Kidney glomerular epithelial cell (primary cell): ENCODE measurements around the gene IFT172.
A peak's percentile ranks its signal among the peaks of the same experiment; 100 is the strongest.
"Not testable (repeated sequence)": the region's sequence is repeated elsewhere in the genome, so short reads cannot be mapped to it uniquely, and the experiment has no call there.

Experiments
- DNase-seq: peaks from one replicate; lab custom pipeline; 2025; lab: John Stamatoyannopoulos, UW

IFT172 gene, protein sequence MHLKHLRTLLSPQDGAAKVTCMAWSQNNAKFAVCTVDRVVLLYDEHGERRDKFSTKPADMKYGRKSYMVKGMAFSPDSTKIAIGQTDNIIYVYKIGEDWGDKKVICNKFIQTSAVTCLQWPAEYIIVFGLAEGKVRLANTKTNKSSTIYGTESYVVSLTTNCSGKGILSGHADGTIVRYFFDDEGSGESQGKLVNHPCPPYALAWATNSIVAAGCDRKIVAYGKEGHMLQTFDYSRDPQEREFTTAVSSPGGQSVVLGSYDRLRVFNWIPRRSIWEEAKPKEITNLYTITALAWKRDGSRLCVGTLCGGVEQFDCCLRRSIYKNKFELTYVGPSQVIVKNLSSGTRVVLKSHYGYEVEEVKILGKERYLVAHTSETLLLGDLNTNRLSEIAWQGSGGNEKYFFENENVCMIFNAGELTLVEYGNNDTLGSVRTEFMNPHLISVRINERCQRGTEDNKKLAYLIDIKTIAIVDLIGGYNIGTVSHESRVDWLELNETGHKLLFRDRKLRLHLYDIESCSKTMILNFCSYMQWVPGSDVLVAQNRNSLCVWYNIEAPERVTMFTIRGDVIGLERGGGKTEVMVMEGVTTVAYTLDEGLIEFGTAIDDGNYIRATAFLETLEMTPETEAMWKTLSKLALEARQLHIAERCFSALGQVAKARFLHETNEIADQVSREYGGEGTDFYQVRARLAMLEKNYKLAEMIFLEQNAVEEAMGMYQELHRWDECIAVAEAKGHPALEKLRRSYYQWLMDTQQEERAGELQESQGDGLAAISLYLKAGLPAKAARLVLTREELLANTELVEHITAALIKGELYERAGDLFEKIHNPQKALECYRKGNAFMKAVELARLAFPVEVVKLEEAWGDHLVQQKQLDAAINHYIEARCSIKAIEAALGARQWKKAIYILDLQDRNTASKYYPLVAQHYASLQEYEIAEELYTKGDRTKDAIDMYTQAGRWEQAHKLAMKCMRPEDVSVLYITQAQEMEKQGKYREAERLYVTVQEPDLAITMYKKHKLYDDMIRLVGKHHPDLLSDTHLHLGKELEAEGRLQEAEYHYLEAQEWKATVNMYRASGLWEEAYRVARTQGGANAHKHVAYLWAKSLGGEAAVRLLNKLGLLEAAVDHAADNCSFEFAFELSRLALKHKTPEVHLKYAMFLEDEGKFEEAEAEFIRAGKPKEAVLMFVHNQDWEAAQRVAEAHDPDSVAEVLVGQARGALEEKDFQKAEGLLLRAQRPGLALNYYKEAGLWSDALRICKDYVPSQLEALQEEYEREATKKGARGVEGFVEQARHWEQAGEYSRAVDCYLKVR (N-terminal part only)

DNA sequence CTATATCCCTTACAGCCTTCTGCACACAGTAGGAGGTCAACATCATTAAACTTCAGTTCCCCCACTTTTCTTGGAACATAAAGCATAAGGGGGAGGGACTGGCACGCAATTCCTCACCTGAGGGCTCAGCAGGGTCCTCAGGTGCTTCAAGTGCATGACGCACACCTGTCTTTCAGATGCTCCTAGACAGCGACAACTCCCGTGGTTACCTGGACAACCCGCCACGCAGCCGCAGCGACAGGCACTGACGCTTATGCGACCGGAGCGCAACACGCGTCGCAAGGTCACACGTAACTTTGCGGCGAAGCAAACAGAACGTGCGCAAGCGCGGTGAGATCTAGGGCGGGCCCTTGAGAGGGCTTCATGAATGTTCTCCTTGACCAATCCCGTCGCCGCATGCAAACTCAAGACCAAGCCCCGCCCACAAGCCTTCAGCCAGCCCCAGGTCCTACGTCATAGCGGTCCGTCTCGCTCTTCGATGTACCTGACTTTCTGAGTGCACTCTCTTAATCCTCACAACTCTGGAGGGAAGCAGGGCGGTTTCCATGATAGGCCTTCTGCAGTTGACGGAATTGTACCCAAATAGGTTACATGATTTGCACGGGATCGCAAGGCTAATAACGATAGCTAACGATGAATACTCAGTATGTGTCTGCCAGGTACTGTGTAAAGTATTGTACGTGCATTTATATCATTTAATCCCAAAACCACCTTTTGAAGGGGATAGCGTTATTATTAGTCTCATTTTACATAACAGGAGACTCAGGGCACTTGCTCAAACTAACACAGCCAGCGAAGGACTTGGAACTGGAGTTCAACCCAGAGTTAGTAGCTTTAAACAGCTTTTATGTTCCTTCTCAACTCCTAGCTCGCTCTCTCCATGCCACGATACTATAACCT, at the start of gene IFT172:
Gene IFT172, minus strand, starts transcription at position 246 of the 900 bp plus-strand sequence. Its CDS starts 90 bp downstream, at position 156.
- DNase-seq = peak; percentile 96

DNA sequence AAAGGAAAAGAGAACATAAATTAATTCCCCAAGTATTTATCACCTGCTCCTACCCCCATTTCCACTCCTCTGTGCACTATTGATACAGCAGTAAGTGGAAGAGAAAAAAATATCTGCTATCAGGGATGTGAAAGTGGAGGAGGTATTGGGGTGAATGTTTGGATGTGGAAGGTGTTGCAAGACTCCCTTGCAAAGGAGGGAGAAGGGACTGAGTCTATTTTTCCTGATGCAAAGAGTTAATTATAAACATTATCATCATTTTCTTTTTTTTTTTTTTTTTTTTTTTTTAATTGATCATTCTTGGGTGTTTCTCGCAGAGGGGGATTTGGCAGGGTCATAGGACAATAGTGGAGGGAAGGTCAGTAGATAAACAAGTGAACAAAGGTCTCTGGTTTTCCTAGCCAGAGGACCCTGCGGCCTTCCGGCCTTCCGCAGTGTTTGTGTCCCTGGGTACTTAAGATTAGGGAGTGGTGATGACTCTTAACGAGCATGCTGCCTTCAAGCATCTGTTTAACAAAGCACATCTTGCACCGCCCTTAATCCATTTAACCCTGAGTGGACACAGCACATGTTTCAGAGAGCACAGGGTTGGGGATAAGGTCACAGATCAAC, 49.4 kb upstream of the IFT172 start:
- DNase-seq = not testable (repeated sequence)

DNA sequence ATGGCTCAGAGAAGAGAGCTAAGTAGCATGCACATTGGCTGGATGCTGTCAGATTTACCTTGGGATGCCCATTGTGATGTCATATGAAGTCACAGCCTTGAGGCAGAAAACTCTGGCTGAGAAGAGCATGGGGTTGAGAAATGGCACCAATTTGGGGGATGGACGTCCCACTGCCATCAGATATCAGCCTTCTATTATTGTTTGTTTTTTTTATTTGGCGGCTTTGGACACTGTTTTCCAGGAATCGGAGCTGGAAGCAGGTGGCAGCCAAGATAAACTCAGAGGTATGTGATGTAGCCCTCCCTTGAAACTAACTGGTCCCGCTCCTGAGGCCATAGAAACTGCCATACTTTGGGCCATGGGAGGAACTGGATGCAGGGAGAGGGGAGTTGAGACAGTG, 47.7 kb upstream of the IFT172 start:
- DNase-seq = no peak

DNA sequence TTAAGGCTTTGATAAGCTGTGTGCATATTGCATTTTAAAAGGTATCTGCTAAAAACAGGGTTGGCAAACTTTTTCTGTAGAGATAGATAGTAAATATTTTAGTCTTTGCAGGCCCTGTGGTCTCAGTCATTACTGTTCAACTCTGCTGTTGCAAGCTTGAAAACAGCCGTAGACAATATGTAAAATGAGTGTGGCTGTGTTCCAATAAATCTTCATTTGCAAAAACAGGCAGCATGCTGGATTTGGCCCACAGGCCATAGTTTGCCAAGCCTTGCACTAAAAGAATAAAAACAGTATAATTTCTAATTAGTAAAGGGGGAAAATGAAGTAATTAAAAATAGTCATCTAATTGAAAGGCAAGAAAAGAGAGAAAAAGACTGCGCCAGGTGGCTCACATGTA, 42.4 kb upstream of the IFT172 start:
- no peak for DNase-seq

DNA sequence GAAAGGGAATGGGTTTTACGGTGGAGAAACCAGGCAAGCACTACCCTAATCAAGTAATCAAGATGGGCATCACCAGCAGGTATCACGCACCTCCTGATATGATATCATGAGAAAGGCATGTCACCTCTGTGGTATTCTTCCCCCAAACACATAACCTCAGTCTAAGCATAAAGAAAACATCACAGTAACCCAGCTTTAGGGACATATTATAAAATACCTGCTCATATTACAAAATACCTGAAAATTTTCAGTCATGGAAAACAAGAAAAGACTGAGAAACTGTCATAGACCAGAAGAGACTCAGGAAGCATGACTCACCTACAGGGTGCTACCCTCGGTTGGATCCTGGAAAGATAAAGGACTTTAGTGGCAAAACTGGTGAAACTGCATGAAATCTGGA, 37.6 kb upstream of the IFT172 start:
- DNase-seq = no peak

DNA sequence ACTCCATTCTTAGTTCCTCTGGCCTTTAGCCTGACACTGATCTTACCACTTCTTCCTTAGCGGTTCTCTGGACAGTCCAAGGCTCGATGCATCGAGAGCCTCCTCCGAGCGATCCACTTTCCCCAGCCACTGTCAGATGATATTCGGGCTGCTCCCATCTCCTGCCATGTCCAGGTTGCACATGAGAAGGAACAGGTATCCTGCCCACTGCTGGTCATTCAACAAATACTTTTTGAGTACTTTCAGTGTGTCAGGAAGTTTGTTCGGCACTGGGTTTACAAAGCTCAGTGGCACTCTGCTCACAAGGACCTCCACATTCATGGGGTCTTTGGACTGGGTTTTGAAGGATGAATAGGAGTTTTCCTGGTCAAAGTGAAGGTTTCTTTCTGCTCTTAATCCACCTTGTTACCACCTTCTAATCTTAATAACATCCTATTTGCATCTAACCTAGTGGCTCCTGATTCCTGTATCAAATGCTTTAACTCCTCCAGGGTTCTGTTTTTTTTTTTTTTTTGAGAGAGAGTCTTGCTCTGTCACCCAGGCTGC, 32.9 kb upstream of the IFT172 start:
- no peak for DNase-seq

DNA sequence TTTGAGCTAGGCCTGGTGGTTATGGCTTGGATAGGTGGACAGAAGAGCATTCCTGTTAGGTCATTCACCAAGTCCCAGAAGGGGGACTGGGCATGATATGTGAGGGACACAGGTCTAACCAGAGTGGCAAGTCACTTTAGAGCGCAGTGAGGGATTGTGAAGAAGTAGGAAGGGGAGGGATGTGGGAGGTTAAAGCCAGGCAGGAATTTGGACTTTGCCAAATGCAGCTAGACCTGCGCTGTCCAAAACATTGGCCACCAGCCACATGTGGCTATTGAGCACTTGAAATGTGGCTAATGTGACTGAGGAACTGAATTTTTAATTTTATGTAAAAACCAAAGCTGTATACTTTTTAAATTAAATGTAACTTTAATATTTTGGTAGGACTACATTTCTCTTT, 30.8 kb upstream of the IFT172 start:
- DNase-seq = no peak

DNA sequence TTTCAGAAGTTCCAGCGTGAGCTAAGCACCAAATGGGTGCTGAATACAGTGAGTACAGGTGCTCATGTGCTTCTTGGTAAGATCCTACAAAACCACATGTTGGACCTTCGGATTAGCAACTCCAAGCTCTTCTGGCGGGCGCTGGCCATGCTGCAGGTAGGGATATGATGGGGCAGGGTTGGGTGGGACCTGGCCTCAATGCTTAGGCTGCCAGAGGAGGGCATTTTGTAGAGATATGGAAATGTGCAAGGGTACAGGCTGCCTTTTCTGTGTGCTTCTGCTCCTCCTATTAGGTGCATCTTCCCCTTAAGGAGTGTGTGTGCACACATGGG, 29.2 kb upstream of the IFT172 start:
- no peak for DNase-seq

DNA sequence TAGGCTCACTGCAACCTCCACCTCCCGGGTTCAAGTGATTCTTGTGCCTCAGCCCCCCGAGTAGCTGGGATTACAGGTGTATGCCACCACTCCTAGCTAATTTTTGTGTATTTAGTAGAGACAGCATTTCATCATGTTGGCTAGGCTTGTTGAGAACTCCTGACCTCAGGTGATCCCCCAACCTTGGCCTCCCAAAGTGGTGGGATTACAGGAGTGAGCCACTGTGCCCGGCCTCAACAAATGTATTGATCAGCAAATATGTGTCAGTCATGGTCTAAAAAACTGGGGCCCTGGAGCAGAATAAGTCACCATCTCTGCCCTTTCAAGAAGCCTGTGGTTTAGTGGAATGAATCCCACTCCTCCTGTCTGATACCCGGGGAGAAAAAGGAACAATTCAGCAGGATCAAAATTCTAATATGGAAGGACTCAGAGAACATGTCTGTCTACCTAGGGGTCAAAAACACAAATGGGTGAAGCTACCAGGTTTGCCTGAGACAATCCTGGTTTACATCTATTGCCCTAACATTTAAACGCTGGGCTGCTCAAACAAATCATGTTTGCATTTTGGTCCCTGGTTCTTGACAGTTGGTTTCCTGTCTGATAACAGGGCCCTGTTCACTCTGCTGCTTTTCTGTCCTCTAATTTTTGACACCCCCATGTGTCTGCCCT, 28.7 kb upstream of the IFT172 start:
- no peak for DNase-seq

DNA sequence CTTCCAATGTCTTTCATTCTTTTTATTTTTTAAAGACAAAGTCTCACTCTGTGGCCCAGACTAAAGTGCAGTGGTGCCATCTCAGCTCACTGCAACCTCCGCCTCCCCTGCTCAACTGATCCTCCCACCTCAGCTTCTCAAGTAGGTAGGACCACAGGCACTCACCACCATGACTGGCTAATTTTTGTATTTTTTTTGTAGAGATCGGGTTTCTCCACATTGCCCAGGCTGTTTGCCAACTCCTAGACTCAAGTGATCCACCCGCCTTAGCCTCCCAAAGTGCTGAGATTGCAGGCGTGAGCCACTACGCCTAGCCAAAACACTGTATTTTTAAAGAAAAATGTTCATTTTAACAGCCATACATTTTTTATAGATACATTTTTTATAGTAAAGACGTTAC, 19.8 kb upstream of the IFT172 start:
- no peak for DNase-seq

DNA sequence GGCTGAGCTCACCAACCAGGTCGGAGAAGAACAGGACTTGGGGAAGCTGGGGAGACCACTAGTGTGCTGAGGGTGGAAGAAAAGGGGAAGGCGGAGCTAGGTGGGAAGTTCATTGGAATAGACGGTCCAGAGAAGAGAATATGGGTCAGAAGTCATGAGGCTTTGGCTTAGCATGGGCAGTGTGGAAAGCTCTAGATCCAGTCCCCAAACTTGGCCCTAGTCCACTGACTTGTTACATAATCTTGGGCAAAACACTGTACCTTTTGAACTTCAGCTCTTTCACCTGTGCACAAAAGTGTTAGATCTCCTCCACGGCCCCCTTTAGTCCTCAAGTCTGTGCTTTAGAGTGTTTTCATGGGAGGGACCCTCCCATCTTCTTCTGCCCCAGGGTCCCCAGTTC, 17.8 kb upstream of the IFT172 start:
- no peak for DNase-seq

DNA sequence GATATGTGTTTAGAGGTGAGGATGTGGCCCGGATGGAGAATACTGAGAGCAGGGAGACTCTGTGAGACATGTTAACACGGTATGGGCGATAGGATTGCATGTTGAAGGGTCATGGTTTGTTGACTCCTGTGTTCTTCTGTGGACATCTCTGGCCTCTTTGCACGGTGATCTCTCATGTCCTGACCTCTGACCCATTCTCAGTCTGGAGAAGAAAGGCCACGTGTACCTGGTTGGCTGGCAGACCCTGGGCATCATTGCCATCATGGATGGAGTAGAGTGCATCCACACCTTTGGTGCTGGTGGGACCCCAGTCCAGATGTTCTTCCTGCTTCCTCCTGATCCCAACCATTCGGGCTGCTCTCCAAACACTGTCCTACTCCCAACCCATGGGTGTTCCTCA, 17.0 kb upstream of the IFT172 start:
- no peak for DNase-seq

DNA sequence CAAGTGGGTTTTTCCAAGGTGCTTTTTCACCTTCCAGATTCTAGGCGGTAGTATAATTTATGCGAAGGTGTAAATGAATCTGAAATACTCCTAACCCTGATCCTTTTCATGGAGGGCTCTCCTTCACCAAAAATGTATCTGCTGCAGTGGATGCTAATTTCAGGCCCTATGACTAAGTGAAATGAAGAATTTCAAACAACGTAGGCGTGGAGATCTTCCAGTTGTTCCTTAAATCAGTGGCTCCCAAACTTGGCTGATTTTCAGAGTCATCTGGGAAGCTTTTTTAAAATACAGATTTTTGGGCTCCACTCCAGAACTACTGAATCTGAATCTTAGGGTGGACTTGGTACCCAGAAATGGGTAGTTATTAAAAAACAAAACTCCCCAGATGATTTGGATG, 12.6 kb upstream of the IFT172 start:
- DNase-seq = no peak

DNA sequence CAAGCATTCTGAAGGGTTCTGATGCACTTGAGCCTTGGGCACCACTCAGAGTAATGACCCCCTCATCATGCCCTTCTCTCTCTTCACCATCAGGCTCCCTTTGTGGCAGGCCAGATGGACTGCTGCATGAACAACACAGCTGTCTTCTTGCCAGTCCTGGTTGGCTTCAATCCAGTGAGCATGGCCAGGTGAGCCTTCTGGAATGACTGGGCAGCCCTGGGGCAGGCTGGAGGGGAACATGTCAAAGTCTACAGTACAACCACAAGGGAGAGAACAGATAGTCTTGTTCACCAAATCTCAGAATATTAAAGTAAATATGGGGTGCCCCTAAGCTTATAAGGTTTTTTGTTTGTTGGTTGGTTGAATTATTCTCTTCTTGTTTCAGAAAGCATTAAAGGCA, 11.5 kb upstream of the IFT172 start:
- no peak for DNase-seq

DNA sequence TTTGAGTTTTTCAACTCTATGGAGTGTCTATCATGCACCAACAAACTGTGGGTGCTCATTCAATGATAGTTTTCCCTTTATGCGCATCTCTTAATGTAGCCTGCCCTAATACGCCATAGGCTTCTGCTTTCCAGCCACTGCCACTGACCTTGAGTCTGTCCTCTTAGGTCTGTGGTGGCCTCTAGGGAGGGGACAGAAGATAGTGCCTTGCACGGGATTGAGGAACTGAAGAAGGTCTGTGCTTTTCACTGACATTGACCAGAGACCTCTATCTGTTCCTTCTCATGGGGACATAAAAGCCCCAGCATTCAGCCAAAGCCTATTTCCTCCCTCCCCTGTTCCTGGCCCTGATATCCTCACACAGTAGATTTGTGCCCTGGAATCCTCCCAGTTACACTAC, 9.4 kb upstream of the IFT172 start:
- DNase-seq = no peak

DNA sequence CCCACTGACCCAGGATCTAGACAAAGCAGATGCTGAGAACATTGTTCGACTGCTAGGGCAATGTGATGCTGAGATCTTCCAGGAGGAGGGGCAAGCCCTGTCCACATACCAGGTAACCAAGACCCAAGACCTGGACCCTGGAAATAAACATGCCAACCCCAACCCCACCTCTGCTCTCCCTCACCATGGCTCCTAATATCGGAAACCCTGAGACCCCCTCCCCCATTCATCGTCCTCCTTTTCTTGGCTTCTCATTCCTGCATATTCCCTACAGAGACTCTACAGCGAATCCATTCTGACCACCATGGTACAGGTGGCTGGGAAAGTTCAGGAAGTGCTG, 7.7 kb upstream of the IFT172 start:
- no peak for DNase-seq

DNA sequence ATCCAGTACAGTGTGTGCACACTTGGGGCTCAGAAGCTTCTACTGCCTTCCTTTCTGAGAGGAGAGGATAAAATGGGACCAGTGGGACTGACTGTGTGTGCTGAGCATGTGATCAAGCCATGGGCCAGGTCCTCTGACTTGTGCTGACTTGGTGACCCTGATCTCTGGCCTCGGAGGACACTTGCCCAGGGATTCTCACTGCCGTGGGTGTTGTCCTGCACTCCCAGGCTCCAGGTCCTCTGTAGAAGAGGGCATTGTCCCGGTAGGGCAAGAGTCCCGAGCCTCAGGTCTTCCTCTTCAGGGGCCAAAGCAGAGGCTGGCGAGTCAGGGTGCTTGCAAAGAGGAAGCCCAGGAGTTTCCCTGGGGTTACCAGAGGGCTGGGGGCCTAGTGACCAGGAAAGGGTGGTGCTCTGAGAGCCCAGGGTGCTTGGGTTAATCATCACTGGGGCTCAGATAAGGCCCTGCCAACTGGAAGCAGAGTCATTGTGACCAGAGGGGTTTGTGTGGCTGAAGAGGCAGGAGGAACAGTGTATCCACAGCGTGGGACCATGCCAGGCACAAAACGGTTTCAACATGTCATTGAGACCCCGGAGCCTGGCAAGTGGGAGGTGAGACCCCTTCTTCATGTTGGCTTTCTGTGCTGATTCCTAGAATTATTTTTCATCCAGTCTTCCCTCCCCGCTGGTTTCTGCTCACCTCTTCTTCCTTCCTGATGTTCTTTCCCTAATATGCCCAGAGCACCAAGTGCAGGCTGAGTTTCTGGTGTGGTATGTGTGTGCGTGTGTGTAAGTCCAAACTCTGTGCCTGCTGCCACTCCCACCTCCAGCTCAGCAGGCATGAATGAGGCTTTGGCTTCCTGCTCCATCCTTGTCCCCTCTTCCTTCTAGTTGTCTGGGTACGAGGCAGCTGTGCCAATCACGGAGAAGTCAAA, 7.1 kb upstream of the IFT172 start, which contains the start of gene GCKR:
Gene GCKR, plus strand, starts transcription at position 483 of the 931 bp plus-strand sequence. Its CDS starts 66 bp downstream, at position 549.
- no peak for DNase-seq

DNA sequence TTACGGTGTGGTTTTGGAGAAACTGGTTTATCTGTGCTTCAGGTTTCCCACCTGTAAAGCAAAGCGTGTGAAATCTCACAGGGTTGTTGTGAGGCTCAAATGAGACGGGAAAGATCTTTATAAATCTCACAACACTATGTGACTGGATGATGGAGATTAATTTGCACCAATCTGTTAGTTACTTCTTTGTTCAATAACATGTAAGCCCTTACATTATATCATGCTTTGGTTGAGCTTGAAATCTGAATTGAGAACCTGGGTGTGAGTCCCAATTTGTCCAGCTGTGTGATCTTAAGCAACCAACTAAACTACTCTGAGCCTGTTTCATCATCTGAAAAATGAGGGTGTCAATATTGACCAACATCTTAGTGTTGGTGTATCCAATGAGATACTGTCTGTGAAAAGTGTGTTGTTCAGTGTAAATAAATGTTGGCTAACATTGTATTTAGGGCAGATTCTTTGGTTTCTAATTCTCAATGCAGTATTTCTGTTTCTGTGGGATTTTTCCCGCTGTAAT, 6.4 kb upstream of the IFT172 start:
- no peak for DNase-seq
